GM12892 (cell line): Measurements from ENCODE around the gene C19orf67.

Source experiments
- POLR2A ChIP-seq: IDR thresholded peaks from 2 replicates; pipeline ENCODE4 v1.6.1; 2011; ENCODE audit warnings: low read depth, low read length, control low read depth
- POLR2AphosphoS5 ChIP-seq: IDR thresholded peaks from 2 replicates; pipeline ENCODE4 v1.6.1; 2011; ENCODE audit warnings: low read depth, low read length, control low read depth

- TF ChIP-seq POLR2AphosphoS5 (no peak), POLR2A (no peak)
These were observed 17.7 kb upstream of the C19orf67 start for GRCh38 chr19:14103310-14103709.
